A204.1 (cell line): ENCODE results near the gene NPAT.
"Not testable (repeated sequence)": the region's sequence is repeated elsewhere in the genome, so short reads cannot be mapped to it uniquely, and the experiment has no call there.

Experiments used
- FAIRE-seq: peaks from 2 replicates; lab custom pipeline; 2012; peaks lifted over from hg19 to GRCh38; lab: Jason Lieb, UNC

Gene NPAT

GRCh38 chr11:108218912-108219783 lies 3.3 kb downstream of the NPAT start:
- no peak for FAIRE-seq

- no peak for FAIRE-seq
These were observed 4.0 kb downstream of the NPAT start for GRCh38 chr11:108218455-108218854.

- no peak for FAIRE-seq
These were observed 5.5 kb downstream of the NPAT start for GRCh38 chr11:108216988-108217387.

- no peak for FAIRE-seq
These were observed 8.7 kb downstream of the NPAT start for GRCh38 chr11:108213784-108214183.

GRCh38 chr11:108210441-108210840 lies 12.0 kb downstream of the NPAT start:
- no peak for FAIRE-seq

GRCh38 chr11:108207683-108208060 lies 14.8 kb downstream of the NPAT start:
- FAIRE-seq: no peak

- FAIRE-seq: no peak
These were observed 15.3 kb downstream of the NPAT start for GRCh38 chr11:108206969-108207682.

- no peak for FAIRE-seq
These were observed 16.3 kb downstream of the NPAT start for GRCh38 chr11:108206171-108206570.

GRCh38 chr11:108204929-108205499 lies 17.4 kb downstream of the NPAT start:
- no peak for FAIRE-seq

- no peak for FAIRE-seq
These were observed 18.1 kb downstream of the NPAT start for GRCh38 chr11:108204376-108204775.

- no peak for FAIRE-seq
These were observed 19.4 kb downstream of the NPAT start for GRCh38 chr11:108203075-108203474.

- no peak for FAIRE-seq
These were observed 22.8 kb downstream of the NPAT start for GRCh38 chr11:108199446-108200321.

GRCh38 chr11:108198833-108199232 lies 23.6 kb downstream of the NPAT start:
- FAIRE-seq: no peak

GRCh38 chr11:108197351-108197750 lies 25.1 kb downstream of the NPAT start:
- FAIRE-seq: no peak

- FAIRE-seq: no peak
These were observed 25.5 kb downstream of the NPAT start for GRCh38 chr11:108196901-108197300.

- no peak for FAIRE-seq
These were observed 28.7 kb downstream of the NPAT start for GRCh38 chr11:108193725-108194124.

GRCh38 chr11:108177570-108177969 lies 44.9 kb downstream of the NPAT start:
- no peak for FAIRE-seq

GRCh38 chr11:108170184-108170583 lies 52.3 kb downstream of the NPAT start:
- no peak for FAIRE-seq

GRCh38 chr11:108167624-108168023 lies 54.8 kb downstream of the NPAT start:
- FAIRE-seq: no peak

GRCh38 chr11:108162878-108163277 lies 59.6 kb downstream of the NPAT start:
- FAIRE-seq: not testable (repeated sequence)

GRCh38 chr11:108160970-108161566 lies 61.4 kb downstream of the NPAT start:
- no peak for FAIRE-seq

GRCh38 chr11:108154591-108154990 lies 67.8 kb downstream of the NPAT start:
- no peak for FAIRE-seq
